NCI-H526 (cell line): ENCODE results near the gene MYO5B.
"Not testable (repeated sequence)": the region's sequence is repeated elsewhere in the genome, so short reads cannot be mapped to it uniquely, and the experiment has no call there.

ENCODE experiments used
- DNase-seq, 2 experiments: peaks; one replicate each; lab custom pipeline; 2025; lab: John Stamatoyannopoulos, UW

MYO5B gene

DNA sequence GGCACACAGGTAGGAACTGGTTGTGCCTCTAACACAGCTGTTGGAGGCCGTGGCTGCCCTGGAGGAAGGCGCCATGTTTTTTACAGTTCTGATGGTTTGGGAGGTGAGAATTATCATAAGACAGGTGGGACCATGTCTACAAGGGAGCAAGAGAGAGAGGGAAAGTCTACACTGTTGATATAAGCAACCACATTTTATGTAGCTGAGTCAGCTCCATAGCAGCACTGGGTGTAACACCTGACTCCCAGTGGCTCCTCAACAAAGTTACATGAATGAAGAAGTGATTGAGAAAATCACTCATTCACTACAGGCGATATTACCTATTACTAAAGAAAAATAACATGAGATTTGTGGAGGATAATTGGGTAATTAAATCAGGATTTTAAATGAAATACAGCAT is 340.3 kb downstream of the MYO5B start:
- DNase-seq: no peak

- DNase-seq: no peak
Measured at GRCh38 chr18:49853436-49853835, 341.5 kb downstream of the MYO5B start.

DNA sequence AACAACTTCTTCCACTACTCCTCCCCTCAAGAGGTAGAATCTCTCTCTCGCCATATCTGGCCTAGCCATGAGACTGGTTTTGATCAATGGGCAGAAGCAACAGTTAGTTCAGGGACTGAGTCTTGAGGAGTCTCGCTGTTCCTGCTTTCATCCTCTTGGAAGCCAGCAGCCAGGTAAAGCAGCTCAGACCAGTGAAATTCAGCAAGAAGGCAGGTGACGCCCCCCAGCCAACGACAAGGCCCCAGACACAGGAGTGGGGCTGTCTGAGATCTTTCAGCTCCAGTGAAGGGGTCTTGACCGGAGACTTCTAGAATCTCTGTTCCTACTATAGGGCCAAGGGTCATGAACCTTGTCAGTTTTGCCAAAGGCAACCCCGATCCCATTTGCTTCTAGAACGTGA is 341.9 kb downstream of the MYO5B start:
- DNase-seq: no peak

GRCh38 chr18:49851624-49852023 is 343.3 kb downstream of the MYO5B start:
- no peak for DNase-seq

GRCh38 chr18:49850636-49851035 is 344.3 kb downstream of the MYO5B start:
- no peak for DNase-seq

GRCh38 chr18:49849331-49850217 is 345.4 kb downstream of the MYO5B start:
- DNase-seq: peak; percentile 80 to 82

DNA sequence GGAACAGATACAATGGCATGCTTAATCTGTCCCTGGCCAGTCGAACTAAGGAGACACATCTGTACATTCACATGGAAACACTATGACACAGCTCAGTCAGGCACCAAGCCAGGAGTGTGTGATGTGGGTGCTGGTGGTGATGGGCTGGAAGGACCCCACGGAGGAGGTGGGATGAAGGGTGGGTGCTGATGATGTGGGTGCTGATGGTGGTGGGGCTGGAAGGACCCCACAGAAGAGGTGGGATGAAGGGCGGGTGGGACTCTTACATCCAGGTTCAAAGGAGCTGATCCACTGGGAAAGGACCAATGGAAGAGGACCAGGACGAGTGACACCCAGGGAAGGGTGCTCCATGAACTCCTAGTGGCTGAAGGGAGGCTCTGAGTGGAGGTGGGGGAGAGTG is 346.8 kb downstream of the MYO5B start:
- no peak for DNase-seq

GRCh38 chr18:49847524-49847923 is 347.4 kb downstream of the MYO5B start:
- no peak for DNase-seq

- DNase-seq: no peak
Measured at GRCh38 chr18:49846718-49847470, 348.1 kb downstream of the MYO5B start.

- no peak for DNase-seq
Measured at GRCh38 chr18:49846361-49846662, 348.6 kb downstream of the MYO5B start.

DNA sequence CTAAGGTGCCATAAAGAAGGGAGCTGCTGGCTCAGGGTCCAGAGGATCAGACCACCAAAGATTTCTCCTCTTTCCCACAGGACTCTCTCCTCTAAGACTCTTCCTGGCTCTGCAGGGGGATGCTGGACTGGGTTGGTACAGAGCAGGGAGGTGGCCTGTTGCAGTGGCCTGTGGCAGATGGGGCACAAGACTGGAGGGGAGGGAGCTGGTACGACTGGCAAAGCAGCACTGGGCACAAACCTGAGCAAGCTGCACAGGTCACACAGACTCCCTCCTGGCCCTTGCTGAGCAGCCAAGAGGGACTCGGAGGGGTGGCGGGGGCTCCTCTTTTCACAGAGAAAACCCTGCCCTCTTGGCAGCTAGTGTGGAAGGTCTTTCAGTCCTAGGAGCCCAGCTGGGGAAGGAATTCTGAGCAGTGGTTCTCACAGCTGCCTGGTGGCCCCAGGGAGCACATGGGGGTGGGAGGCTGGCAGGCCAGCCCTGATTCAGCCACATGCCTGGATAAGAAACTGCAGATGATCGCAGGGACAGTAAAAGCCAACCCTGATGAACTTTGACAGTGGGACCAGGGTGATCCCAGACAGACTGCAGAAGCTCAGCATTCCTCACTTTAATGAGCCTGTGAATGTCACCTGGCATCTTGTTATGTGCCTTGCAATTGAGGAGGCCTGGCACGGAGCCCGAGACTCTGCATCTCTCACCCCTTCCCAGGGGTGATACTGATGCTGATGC is 349.2 kb downstream of the MYO5B start:
- no peak for DNase-seq

DNA sequence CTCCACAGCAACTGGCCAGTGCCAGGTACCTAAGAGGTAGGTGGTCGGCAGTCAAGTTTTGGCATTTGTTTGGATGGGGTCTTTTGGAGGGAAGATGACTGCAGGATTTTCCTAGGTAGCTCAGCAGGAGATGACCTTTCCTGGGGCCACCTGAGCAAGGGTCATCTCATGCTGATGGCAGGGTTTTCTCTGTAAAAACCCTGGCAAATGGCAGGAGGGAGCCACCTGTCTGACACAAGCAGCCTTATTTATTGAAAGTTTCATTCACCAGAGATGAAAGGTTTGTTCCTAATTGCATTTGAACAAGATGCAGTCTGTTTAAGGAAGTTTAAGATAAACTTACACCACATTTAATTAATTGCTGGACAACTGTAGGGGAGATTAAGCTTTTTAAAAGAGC is 350.0 kb downstream of the MYO5B start:
- no peak for DNase-seq

- DNase-seq: no peak
Measured at GRCh38 chr18:49843778-49844625, 350.9 kb downstream of the MYO5B start.

- no peak for DNase-seq
Measured at GRCh38 chr18:49843131-49843530, 351.8 kb downstream of the MYO5B start.

DNA sequence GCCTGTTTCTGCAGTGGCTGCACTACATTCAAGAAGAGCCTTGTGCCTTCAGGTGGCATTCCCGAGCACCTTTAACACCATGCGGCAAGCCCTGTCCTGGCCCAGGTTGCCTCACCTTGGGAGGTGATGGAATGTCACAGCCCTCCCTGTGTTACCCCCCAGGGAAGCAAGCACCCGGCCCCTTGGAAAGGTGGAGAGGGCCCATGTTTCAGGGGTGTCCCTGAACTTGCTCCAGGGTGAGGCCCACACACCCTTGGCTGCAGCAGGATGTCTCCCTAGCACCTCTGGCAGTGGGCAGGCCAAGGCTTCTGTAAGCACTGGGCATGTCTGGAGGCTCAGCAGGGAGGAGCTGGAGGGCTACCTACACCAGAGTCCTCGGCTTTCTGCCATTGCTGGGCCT is 352.3 kb downstream of the MYO5B start:
- no peak for DNase-seq

DNA sequence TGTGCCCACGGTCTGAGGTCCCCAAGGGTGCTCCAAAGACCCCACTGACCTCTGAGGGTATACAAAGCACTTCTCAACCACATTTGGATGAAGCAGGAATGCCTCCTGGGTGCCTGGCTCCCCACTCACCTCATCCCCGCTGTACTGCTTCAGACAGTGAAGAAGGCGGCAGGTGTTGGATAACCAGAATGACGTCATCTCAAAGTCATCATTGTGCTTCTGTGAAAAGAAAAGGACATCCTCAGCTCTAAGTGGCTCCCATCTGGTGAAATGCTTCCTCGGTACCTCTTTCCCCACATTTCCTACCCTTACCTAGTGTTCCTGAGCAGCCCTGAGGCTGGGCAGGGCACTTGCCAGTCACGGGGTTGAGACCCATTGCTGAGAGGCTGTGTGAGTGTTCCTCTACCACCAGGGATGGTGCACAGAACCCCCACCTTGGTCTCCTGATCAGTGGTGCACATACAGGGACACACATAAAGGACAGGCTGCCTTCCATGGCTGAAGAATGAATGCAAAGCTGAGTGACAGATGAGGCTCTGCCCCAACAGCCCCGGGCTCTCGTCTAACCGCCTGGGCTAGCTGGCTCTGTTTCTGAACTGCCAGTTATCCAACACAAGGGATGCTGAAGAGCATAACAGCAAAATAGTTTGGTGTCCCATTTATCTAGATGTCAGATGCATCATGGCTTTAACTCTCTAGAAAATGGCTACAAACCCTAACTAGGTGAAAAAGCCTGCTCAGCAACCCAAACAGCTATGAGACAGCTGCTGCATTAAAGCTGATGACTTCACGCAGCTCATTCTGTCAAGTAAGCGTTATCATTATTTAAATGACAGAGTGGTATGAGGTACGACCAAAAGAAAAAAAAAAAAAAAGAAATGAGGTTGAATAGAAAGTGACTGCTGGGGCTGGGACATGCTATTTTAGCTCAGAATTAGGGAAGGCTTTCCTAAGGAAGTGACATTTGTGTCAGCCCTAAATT is 353.4 kb downstream of the MYO5B start:
- no peak for DNase-seq

DNA sequence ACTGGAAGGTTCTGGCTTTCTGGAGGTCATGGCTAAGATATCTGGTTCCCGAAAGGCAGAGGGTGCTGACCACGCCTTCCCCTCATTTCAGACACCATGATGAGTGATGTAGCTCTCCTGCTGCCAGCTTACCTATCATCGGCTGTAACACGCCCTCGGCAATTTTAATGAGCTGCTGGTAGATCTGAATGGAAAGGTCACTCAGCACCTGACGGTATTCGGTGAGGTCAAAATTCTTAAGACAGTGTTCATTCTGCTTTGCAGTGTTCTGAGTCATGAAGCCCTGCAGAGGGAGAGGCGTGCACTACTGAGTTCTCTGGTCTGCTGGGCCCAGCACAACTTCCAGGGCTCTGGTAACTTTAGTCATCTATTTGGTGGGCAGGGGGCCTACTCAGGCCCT is 355.9 kb downstream of the MYO5B start:
- DNase-seq: no peak

GRCh38 chr18:49838381-49838780 is 356.6 kb downstream of the MYO5B start:
- no peak for DNase-seq

GRCh38 chr18:49837889-49838288 is 357.1 kb downstream of the MYO5B start:
- no peak for DNase-seq

- DNase-seq: not testable (repeated sequence)
Measured at GRCh38 chr18:49837316-49837835, 357.6 kb downstream of the MYO5B start.
